SIG-M5 (cell line): Measurements from ENCODE around the gene ART1.

Experiments
- DNase-seq: peaks from one replicate; lab custom pipeline; 2025; lab: John Stamatoyannopoulos, UW

Gene ART1

DNA sequence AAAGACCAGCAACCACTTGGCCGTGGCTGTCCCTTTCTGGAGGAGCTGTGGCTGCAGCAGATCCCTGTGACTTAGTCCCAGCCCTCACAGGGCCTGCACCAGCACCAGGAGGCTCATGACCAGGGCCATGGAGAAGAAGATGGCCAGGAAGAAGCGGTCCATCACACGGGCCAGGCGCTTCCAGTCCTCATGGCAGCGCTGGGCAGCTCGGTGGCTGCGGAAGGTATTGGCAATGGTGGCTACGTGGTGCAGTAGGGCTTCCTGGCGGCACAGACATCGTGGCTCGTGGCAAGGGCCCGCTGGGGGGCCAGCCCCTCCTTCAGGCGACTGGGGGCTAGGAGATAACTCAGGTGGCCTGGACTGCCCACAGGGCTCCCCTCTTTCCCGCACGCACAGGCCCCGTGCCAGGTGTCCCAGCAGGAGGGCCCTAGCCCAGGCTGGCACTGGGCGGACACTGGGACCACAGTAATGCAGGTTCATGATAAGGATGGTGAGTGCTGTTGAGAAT is 21.1 kb downstream of the ART1 start:
- DNase-seq, result no peak

DNA sequence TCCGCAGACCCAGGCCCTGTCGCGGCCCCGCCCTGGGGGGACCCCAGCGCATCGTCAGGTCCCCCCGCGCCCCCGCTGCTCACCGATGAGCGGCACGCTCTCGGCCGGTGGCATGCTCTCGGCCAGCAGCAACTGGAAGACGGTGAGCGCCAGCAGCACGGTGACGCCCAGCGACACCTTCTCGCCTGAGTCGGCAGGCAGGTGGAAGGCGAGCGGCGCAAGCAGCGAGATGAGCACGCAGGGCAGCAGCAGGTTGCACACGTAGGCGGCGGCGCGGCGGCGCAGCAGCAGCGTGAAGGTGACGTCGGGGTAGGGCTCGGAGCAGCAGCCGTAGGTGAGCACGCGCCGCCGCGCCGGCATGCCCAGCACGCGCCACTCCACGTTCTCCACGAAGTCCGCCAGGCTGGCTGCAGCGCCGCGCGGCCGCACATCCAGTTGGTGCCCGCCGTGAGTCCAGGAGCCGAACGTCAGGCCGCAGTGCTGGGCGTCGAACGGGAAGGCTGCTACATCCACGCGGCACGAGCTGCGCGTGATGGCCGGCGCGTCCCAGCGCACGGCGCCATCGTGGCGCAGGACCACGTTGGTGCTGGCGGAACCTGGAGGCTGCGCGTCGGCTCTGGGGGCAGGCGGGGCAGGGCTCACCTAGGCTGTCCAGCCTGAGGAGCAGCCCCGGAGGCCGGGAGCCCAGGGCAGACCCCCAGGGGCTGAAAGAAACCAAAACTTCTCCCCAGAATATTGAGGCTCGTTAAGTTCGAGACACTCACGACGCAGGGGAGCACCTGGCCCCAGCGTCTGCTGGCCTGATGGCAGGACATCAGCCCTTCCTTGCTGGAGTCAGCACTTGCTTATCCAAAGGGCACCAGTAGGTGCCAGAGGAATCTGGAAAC is 22.5 kb downstream of the ART1 start:
- no peak for DNase-seq

DNA sequence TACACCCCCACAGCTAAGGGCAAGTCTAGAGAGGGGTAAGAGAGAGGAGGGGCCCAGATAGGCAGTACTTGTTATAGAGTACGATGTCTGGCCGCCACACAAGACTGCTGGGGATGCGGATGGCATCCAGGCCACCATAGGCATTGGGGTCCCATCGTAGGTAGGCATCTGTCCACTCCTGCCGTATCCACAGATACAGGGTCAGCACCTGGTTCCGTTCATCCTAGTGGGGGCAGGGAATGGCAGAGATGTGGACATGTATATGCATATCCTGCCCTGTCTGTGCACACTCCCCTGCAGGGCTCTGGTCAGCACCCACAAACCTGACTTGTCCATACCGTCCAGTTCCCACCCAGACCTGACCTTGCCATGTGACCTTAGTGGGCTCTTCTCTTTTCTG is 24.2 kb downstream of the ART1 start:
- DNase-seq, result no peak

DNA sequence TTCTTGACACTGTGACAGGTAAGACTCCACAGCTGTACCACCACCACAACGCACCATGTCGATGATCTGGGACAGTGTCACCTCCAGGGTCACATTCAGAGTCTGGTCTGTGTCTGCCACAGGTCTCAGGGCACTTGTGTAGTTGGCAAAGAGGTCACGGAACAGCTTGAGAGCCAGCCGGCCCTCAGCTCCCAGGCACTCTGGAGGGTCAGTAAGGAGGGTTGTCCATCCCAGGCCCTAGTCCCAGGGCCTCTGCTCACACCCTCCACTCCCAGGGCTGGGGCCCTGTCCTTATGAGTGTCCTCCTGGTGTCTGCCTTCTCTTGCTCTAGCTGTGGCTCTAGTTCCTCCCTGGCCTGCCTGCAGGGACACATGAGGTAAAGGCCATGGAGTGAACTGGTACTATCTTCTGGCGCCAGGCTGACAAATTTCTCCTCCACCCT is 24.8 kb downstream of the ART1 start:
- no peak for DNase-seq

DNA sequence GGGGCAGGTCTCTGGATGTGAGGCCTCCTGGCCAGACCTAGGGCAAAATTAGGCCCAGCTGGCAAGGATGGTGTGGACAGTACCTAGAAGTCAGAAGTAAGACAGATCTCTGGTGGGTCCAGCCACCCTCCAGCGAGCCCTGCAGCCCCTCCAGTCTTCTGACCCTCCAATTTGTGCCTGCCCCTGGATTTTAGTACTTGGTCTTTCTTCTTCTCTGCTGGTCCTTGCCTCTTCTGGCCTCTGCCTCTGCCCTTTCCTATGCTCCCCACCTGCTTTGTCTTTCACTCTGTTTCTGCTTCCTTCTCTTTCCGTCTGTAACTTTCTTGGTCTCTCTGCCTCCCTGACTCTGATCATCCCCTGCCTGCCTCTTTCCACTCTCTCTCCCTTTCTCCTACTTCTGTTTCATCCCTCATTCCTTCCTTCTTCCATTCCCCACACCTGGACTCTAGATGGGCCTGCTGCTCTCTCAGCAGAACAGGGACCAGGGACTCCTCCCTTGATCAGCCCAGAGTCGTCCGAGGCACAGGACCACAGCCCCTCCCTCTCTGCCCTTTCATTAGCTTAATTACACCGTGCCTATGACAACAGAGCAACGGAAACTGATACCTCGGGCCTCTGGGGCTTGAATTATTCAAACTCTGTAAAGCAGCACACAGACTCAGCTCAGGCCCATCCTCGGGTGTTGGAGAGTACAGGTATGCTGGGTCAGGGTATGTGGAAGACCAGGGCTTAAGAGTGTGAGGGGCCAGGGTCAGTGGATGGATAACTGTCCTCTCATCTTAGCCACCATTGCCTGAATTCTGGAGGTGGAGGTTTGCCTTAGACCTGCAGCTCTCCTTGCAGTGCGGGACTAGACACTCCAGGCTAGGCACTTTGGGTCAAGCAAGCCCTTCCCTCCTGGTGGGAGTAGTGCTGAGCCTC is 26.7 kb downstream of the ART1 start, which contains the start of gene CHRNA10:
CHRNA10 (minus strand) TSS at position 51 of the 921 bp plus-strand sequence. CDS start 72 bp downstream, outside the sequence.
- no peak for DNase-seq

DNA sequence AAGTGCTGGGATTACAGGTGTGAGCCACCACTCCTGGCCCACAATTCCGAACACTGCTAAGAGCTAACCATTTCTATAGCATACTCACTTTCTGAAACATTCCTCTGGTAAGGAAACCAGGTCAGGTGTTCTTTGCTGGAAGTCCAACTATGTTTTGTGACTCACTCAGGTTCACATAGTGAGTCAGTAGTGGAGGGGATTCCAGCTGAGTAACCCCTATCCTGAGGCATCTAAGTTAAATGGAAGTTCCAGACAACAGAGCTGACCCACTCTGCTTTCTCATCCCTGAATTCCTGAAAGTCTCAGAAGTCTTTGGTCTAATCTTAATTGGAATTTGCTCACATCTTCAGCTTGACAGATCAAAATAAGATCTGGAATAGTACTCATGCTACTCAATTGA is 29.3 kb downstream of the ART1 start:
- DNase-seq, result no peak

DNA sequence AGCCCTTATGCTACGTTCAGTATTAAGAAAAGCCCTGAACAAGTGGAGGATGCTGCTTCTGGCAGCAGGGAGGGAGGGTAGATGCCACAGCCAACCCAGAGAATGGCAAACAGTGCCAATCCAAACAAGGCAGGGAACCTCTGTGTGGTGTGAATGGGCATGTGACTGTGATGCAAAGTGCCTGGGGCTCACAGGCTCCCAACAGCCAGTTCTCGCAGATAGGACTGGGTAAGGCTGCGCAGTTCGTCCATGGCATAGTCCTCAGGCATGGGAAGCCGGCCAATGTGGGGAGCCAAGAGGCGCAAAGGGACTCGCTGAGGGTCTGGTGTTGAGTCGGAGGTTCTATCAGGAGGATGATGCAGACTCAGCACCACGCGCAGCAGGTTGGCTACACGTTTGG is 31.0 kb downstream of the ART1 start:
- DNase-seq, result no peak

DNA sequence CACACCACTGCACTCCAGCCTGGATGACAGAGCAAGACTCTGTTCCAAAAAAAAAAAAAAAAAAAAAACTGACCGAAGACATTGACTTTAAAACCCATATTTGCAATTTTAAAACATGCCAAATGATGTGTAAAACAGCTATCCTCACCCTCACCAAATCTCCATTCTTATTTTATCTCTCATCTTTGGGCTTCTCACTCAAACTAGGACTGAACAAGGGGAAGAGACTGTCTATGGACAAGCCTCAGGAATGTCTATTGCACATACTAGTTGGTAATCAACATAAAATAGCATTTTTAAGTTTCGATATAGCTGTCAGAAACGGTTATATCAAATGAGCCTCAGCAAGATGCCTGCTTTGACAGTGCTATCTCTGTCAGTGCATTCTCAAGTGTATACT is 34.1 kb downstream of the ART1 start:
- DNase-seq, result no peak

DNA sequence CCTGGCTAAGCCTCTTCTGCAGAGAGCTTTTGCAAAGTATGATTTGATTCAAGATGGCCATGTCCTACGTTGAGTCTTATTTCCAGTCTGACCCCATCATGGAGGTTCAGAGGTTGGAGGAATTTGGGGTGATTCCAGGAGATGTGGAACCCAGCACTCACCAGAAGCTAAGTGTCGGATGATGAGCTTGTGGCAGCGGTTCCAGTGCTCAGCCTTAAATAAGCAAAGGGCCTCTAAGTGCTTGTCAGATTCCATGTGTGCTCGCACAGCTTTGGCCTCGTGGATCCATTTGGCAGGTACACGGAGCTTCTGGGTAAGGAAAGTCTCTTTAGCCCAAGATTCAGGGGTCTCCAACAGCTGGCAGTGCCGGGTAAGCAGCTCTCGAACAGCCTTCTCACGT is 38.1 kb downstream of the ART1 start:
- DNase-seq, result no peak

DNA sequence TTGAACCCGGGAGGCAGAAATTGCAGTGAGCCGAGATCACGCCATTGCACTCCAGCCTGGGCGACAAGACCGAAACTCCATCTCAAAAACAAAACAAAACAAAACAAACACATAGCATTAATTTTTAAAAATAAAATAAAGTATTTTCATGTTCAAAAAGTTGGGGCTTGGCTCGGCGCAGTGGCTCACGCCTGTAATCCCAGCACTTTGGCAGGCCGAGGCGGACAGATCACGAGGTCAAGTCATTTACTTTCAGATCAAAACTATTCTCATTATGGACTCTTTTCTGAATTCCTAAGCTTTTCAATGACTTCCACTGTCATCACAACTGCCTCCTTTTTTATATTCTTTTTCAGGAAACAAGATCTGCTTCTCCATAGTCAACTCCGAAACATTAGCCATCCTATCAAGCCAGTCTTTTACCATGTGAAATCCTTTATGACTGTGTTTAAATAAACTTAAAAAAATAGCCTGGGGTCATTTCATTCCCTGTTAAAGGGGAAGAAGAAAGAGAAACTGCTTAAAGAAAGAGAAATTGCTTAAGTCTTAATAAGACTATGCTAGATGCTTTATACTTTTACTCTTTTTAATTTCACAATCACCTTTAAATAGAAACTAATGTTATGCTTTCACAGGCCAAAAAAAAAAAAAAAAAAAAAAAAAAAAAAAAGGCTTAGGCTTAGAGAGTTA is 39.3 kb downstream of the ART1 start:
- no peak for DNase-seq

DNA sequence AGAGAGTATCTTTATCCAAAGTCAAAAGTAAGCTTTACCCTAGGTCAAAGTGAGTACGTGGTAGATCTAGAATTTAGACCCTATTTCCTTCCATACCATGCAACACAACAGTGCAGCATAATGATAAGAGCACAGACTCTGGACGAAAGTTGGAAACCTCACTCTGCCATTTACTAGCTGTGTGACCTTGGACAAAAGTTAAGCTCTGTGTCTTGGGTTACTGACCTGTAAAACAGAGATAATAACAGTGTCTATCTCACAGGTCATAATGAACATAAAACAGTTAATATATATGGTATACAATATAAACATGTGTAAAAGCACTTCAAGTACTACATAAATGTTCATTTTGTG is 39.9 kb downstream of the ART1 start:
- DNase-seq, result no peak

DNA sequence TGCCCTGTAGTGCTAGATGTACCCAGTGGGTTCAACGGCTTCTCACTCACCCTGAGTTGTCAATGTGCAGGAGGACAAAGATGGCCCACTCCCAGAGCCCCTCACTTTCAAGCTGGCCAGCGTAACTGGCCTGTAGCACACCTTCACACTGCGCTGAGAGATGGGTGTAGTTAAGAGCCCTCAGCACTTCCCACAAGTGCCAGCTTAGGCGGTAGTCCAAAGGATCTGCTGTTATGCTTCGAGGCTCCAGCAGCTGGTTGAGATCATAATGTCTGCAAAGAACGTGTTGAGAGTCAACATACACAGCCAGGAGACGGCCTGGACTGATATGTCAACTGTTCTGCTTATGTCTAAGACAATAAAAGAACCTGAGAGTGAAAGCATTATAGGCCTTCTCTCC is 41.0 kb downstream of the ART1 start:
- DNase-seq, result no peak

DNA sequence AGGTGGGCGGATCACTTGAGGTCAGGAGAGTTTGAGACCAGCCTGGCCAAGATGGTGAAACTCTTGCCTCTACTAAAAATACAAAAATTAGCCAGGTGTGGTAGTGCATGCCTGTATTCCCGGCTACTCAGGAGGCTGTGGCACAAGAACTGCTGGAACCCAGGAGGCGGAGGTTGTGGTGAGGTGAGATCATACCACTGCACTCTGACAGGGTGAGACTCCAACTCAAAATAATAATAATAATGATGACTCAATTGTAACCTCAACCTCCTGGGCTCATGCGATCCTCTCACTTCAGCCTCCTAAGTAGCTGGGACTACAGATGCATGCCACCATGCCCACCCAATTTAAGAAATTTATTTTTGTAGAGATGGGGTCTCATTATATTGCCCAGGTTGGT is 41.8 kb downstream of the ART1 start:
- DNase-seq, result no peak

DNA sequence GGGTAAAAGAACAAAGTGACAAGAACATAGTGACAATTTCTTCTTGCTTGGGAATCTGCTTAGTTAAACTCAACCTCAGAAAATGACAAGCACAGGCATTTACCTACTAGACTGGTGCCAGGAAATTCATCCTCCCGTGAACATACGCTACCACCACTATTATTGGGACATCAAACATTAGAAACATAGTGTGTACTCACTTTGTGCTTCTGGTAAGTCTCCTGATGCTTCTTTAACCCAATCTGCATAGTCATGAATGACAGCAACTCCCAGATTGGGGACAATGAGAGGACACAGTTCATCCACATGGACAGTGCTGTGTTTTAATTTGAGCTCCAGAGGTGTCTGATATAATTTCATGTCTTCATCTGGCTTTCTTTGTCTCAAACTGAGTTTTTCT is 55.5 kb downstream of the ART1 start:
- no peak for DNase-seq

DNA sequence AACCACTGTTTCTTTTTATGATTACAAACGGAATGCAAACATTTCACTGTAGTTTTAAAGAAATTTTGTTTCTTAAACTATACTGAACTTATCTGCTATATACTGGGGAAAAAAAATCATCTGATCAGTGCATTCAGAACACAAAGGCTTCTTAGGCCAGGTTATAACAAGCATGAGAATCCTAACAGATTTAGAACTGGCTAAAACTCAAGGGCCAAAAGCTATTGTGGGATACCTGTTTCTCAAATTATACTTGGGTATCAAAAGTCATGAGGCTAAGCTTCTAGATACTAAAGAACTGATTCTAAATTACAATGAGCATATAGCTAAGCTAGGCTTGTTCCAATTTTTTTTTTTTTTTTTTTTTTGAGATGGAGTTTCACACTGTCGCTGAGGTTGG is 56.0 kb downstream of the ART1 start:
- no peak for DNase-seq

DNA sequence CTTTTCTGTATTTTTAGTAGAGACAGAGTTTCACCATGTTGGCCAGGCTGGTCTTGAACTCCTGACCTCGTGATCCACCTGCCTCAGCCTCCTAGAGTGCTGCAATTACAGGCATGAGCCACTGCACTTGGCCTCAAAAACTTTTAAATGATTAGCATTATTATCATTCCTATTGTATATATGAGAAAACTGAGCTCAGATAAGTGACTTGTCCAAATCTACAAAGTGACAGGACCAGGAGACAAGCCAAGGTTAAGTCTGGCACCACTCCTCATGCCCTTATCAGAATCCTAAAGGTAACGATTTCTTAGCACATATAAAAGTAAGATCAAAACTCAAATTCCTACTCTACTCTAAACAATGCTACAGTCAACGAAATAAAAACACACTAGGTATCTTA is 58.5 kb downstream of the ART1 start:
- DNase-seq, result no peak

DNA sequence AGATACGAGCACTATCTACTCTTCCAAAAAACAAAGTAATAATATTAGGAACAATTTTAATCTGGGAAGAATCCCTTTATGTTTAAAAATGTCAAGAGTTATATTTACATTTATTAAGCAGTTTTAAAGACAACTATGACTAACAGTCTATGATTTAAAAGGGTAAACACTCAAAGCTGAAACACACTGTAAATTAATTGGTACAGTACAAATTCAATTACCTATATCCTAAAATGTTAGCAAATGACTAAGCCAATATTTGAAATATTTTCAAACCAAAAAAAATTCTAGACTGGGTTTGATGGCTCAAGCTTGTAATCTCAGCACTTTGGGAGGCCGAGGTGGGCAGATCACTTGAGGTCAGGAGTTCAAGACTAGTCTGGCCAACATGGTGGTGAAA is 62.2 kb downstream of the ART1 start:
- DNase-seq, result no peak

DNA sequence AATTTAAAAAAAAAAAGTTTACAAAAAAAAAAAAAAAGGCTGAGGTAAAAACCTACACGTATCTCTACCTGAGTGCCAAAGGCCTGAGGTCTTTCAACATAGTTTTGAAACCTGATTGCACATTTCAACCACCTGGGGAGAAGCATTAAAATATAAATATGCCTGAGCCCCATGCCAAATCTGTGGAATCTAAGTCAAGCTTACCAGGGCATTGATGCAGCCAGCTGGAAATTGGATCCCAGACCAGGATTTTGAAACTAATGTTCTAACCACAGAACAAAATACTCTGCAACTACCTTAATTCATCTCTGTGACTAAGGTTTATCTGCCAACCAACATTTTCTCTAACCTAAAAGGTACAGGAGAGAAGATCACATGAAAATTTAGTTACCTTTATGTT is 65.0 kb downstream of the ART1 start:
- DNase-seq, result no peak

DNA sequence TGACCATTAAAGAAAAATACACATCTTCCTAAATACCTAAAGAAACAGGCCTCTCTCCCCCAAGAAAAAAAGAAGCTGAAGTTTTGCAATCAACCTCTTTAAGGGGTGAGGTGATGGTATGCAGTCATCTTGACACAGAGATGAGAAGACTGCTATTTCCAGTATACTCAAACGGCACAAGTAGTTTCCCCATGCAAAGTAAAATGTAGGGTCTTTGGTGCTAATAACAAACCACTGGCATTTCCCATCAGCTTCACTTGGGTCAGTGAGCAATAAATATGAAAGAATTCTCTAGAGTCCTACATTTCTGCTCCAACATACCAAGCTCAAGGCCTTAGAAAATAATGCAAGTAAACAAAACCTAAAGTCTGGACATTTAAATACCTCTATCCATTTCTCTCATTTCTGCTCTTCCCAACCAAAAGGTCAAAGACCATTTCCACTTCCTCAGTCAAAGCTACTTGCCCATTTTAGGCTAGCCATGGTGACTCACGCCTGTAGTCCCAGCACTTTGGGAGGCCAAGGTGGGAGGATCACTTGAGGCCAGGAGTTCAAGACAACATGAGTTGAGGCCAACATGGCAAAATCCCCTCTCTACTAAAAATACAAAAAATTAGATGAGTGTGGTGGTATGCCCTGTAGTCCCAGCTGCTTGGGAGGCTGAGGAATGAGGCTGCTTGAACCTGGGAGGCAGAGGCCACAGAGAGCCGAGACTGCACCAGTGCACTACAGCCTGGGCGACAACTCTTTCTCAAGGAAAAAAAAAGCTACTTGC is 65.7 kb downstream of the ART1 start:
- no peak for DNase-seq

DNA sequence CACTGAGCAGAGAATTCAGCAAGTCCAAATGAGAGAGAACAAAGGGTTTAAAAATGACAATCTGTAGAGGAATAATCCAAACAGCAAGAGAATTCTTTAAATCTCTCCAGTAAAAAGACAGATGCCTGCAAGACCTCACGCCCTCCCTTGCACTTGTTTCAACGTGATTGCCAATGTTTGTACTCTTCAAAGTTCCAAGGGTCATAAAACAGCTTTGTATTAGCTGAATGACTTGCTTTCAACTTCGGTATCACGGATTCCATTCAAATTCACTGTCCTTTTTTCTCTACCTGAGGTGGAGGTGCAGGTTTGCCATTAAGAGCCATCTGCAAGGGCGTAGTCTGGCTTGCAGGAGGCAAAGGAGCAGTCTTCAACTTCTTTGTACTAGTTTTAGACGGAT is 67.3 kb downstream of the ART1 start:
- DNase-seq, result no peak
